Osteoblast (primary cell): ENCODE data around the gene EFHD2. TPM values are rescaled to one million over a fixed set of nuclear protein-coding genes. Genes with fewer than 3 reads are reported as not detected.

Experiments used
- DNase-seq: peaks from one replicate; pipeline ENCODE4 v3.0.0; 2011; ENCODE audit warnings: low spot score, mixed read lengths; ENCODE audit not compliant: insufficient read length; ENCODE audit errors: missing footprints
- H2AFZ ChIP-seq: 2 replicates; pipeline ENCODE4 v1.6.0; 2011; ENCODE audit warnings: mild to moderate bottlenecking, low read length
- H3K27ac ChIP-seq: 2 replicates; pipeline ENCODE4 v1.5.1; 2011; ENCODE audit warnings: mild to moderate bottlenecking, low read depth, low read length, moderate library complexity
- H3K27me3 ChIP-seq: 2 replicates; pipeline ENCODE4 v1.6.0; 2012; ENCODE audit warnings: mild to moderate bottlenecking, control low read depth, inconsistent platforms, low read length, moderate library complexity; ENCODE audit not compliant: insufficient read depth
- H3K36me3 ChIP-seq: 2 replicates; pipeline ENCODE4 v1.5.1; 2011; ENCODE audit warnings: mild to moderate bottlenecking, low read length, control low read depth, moderate library complexity; ENCODE audit not compliant: insufficient read depth
- H3K4me1 ChIP-seq: 2 replicates; pipeline ENCODE4 v1.5.1; 2011; ENCODE audit warnings: mild to moderate bottlenecking, low read length, control low read depth, moderate library complexity; ENCODE audit not compliant: insufficient read depth
- H3K4me2 ChIP-seq: 2 replicates; pipeline ENCODE4 v1.6.0; 2011; ENCODE audit warnings: mild to moderate bottlenecking, low read length; ENCODE audit not compliant: insufficient read depth
- H3K4me3 ChIP-seq: fragments of 200-600 bp; sonication (generic); 3 replicates; pipeline ENCODE4 v1.5.1; 2012; ENCODE audit warnings: mild to moderate bottlenecking, low read length, inconsistent platforms; ENCODE audit not compliant: insufficient read depth
- H3K79me2 ChIP-seq: 2 replicates; pipeline ENCODE4 v1.6.0; 2012; ENCODE audit warnings: mild to moderate bottlenecking, low read length, control low read depth, inconsistent platforms; ENCODE audit not compliant: insufficient read depth
- H3K9me3 ChIP-seq: 2 replicates; pipeline ENCODE4 v1.5.1; 2011; ENCODE audit warnings: low read depth, low read length, control low read depth
- H4K20me1 ChIP-seq: 2 replicates; pipeline ENCODE4 v1.6.0; 2012; ENCODE audit warnings: mild to moderate bottlenecking, low read length, control low read depth; ENCODE audit not compliant: insufficient read depth
- CTCF ChIP-seq: IDR thresholded peaks from 2 replicates; pipeline ENCODE4 v1.5.1; 2011; ENCODE audit warnings: mild to moderate bottlenecking, low read depth, low read length, moderate library complexity; ENCODE audit errors: extremely low read depth
- total RNA-seq: library from RNA; depleted of rRNA; stranded (reverse); fragments of >200 nt; gene quantifications from 2 replicates; pipeline ENCODE4 v1.2.3, GENCODE V29; 2012

Gene EFHD2
- total RNA-seq, 1 donor: 35.8 TPM

DNA sequence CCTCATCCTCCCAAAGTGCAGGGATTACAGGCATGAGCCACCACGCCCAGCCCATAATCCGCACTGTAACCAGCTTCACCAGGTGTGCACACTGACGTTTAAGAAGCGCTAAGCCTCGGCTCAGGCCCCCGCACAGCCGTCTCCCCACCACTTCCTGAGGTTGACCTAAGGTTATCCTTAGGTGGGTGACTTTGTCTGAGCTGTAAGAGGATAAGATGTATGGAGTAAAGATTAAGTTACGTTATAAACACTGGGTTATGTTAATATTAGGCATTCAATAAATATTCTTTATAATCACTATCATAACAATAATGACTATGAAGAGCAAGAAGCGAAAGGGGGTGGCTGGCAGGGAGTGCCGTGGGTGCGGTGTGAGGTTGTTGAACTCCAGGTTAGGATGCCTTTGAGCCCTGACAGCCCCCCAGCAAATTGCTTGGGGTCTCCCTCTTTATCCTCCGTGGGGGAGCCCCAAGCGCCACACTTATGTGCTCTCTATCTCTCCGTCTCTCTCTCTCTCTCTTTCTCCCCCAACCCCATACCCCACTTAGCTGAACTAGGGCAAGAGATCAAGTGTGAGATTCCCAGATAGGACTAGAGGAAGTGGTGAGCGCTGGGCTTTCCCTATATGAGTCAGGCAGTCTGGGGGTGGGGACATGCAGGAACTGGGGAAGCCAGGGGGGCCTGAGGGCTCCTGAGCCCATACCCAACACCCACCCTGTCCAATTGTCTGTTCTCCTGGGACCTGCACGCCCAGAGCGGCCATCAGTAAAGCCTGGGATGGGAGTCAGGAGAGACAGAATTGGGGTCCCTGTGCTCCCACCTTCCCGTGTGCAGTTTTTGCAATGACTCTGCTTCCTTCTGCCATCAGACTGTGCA, 7.6 kb downstream of the EFHD2 start:
- DNase-seq: peak; percentile 96
- TF ChIP-seq CTCF: no peak
- Histone ChIP-seq H3K4me2 (peak overlapping the region; percentile 51), H4K20me1 (peaks cover 51% of the 10 kb centered on the region), H3K36me3 (peaks cover 14% of the 10 kb centered on the region), H3K4me3 (peak overlapping the region; percentile 39), H3K79me2 (peaks cover 88% of the 10 kb centered on the region), H2AFZ (no peak overlapping the region), H3K9me3 (no peaks in the 10 kb centered on the region), H3K27ac (peak overlapping the region; percentile 67), H3K27me3 (no peaks in the 10 kb centered on the region), H3K4me1 (peaks cover 32% of the 10 kb centered on the region)

DNA sequence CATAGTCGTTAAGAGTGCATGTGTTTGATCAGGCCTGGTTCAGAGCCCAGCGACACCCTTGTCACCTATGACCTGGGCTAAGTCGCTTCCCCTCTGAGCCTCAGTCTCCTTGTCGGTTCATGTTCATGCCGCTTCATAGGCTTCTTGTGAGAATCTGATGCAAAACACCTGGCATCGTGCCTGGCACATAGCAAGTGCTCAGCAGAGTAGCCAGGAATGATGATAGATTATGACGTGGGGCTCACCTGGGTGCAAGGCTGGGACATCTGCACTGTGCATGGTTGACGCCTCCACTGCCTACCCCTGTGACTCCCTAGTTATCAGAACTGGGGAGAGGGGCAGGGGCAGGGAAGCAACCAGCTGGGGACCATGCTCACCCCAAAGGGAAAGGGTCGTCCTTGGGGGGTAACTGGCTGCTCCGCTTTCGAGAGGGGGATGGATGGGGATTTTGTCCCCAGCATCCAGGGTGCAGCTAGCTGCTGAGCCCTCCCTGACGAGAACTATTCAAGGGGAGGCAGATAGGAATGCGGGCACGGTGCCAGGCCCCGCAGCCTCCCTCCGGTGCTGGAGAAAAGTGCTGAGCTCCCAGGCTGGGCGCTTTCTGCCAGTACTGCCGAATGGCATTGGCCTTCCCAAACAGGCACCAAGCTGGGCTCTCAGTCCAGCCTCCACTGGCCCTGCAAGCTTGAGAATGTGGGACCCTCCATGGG, 9.3 kb downstream of the EFHD2 start:
- H3K4me1 ChIP-seq: peaks cover 28% of the 10 kb centered on the region
- peaks cover 7% of the 10 kb centered on the region for H3K36me3 ChIP-seq
- H3K4me2 ChIP-seq: no peak overlapping the region
- H4K20me1 ChIP-seq: peaks cover 46% of the 10 kb centered on the region
- H3K79me2 ChIP-seq: peaks cover 86% of the 10 kb centered on the region
- peak overlapping the region; percentile 12 for H3K27ac ChIP-seq
- no peaks in the 10 kb centered on the region for H3K27me3 ChIP-seq
- H3K4me3 ChIP-seq: no peak overlapping the region
- TF ChIP-seq CTCF: no peak
- no peaks in the 10 kb centered on the region for H3K9me3 ChIP-seq
- peak; percentile 73 for DNase-seq
- H2AFZ ChIP-seq: no peak overlapping the region

- H3K4me2 ChIP-seq: no peak overlapping the region
- DNase-seq: peak; percentile 71
- no peaks in the 10 kb centered on the region for H3K36me3 ChIP-seq
- peaks cover 24% of the 10 kb centered on the region for H3K4me1 ChIP-seq
- no peaks in the 10 kb centered on the region for H3K9me3 ChIP-seq
- no peak for TF ChIP-seq CTCF
- peaks cover 84% of the 10 kb centered on the region for H3K79me2 ChIP-seq
- H3K27ac ChIP-seq: no peak overlapping the region
- peaks cover 52% of the 10 kb centered on the region for H4K20me1 ChIP-seq
- H3K27me3 ChIP-seq: no peaks in the 10 kb centered on the region
- no peak overlapping the region for H3K4me3 ChIP-seq
- no peak overlapping the region for H2AFZ ChIP-seq
Observed at GRCh38 chr1:15420853-15421465, 11.3 kb downstream of the EFHD2 start.

DNA sequence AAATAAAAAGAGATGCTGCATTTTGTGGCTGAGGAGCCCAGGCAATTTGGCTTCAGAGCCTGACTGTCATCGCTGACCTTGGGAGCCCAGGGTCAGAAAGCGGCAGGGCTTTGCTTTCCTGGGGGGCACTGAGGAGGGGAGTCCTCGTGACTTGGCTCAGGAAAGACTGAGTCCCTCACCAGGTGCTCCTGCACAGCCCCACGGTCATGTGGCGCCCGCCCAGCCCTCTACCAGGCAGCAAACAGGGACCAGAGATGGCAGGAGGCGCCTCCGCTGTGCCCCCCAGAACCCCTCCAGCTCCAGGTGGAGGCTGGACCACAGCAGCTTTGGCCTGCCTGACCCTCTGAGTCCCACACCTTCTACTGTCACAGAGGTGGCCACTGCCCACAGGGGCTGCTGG, 13.2 kb downstream of the EFHD2 start:
- no peak overlapping the region for H3K4me2 ChIP-seq
- H2AFZ ChIP-seq: no peak overlapping the region
- H4K20me1 ChIP-seq: peaks cover 47% of the 10 kb centered on the region
- TF ChIP-seq CTCF: no peak
- no peaks in the 10 kb centered on the region for H3K27me3 ChIP-seq
- H3K4me3 ChIP-seq: no peak overlapping the region
- peak; percentile 3 for DNase-seq
- H3K9me3 ChIP-seq: no peaks in the 10 kb centered on the region
- peaks cover 9% of the 10 kb centered on the region for H3K36me3 ChIP-seq
- H3K79me2 ChIP-seq: peaks cover 73% of the 10 kb centered on the region
- H3K4me1 ChIP-seq: peaks cover 11% of the 10 kb centered on the region
- H3K27ac ChIP-seq: no peak overlapping the region
